Tibial nerve (tissue), 4 donors: ENCODE results near the gene TEAD4. TPM values are rescaled to one million over a fixed set of nuclear protein-coding genes. Genes with fewer than 3 reads are reported as not detected.

Source experiments
- DNase-seq, 2 donors: peaks; one replicate each; pipeline ENCODE4 v3.0.0-alpha.2; 2019; ENCODE audit warnings: low spot score in 2 of 2
- H3K27ac ChIP-seq, 4 donors: fragments of 200-600 bp; sonication (generic) in 3 of 4; one replicate each; pipeline ENCODE4 v1.5.1; 2017 to 2019; ENCODE audit warnings: mild to moderate bottlenecking in 1 of 4
- H3K27me3 ChIP-seq, 2 donors: fragments of 200-600 bp; sonication (generic) in 1 of 2; one replicate each; pipeline versions ENCODE4 v1.5.1 to v1.6.0; 2017 to 2019
- H3K36me3 ChIP-seq, 3 donors: fragments of 200-600 bp; sonication (generic); one replicate each; pipeline ENCODE4 v1.5.1; 2018 to 2019
- H3K4me1 ChIP-seq, 4 donors: fragments of 200-600 bp; sonication (generic) in 3 of 4; one replicate each; pipeline ENCODE4 v1.5.1; 2017 to 2019
- H3K4me3 ChIP-seq, 4 donors: fragments of 200-600 bp; sonication (generic) in 3 of 4; one replicate each; pipeline ENCODE4 v1.5.1; 2017 to 2019; ENCODE audit warnings: mild to moderate bottlenecking in 1 of 4, moderate library complexity in 1 of 4
- H3K9me3 ChIP-seq, 4 donors: fragments of 200-600 bp; sonication (generic) in 3 of 4; one replicate each; pipeline ENCODE4 v1.5.1; 2017 to 2019
- CTCF ChIP-seq, 5 experiments: fragments of 200-600 bp in 3 of 5; fragments of 450-650 bp in 2 of 5; sonication (generic) in 3 of 5; IDR thresholded peaks; one replicate each; pipeline ENCODE4 v1.5.1; 2016 to 2019; ENCODE audit warnings: antibody characterized with exemption in 5 of 5, mild to moderate bottlenecking in 3 of 5, moderate library complexity in 2 of 5
- EP300 ChIP-seq, 2 donors: sonication (generic); formaldehyde crosslinking; IDR thresholded peaks; one replicate each; pipeline ENCODE4 v1.6.1; 2017; ENCODE audit warnings: antibody characterized with exemption in 2 of 2, mild to moderate bottlenecking in 1 of 2
- POLR2A ChIP-seq, 2 donors: fragments of 450-650 bp; IDR thresholded peaks; one replicate each; pipeline ENCODE4 v1.6.1; 2017; ENCODE audit warnings: antibody characterized with exemption in 2 of 2, mild to moderate bottlenecking in 2 of 2, moderate library complexity in 2 of 2
- WGBS, 2 donors: methylation state at CpG; one replicate each; pipeline ENCODE4 v1.1.5; 2018; 5-methylcytosine and 5-hydroxymethylcytosine counted together
- total RNA-seq, 4 donors: library from RNA; depleted of rRNA; stranded (reverse); fragments of >200 nt; gene quantifications; one replicate each; pipeline ENCODE4 v1.1.0, GENCODE V29; 2016

Gene TEAD4
- total RNA-seq, 4 donors from 2014 or later: 17.2 to 34.2 (median 23.5) TPM

GRCh38 chr12:3081886-3082285 lies 122.7 kb downstream of the TEAD4 start:
- H3K9me3 ChIP-seq: no peaks in the 10 kb centered on the region
- peaks cover 0 to 24% (median 0%) of the 10 kb centered on the region in 3 donors for H3K36me3 ChIP-seq
- no peak overlapping the region for H3K27ac ChIP-seq
- DNase-seq: no peak
- H3K27me3 ChIP-seq: no peaks in the 10 kb centered on the region
- peaks cover 0 to 25% (median 2%) of the 10 kb centered on the region in 4 donors for H3K4me1 ChIP-seq
- TF ChIP-seq POLR2A (IDR thresholded peaks at IDR 0.05) (no peak), EP300 (IDR thresholded peaks at IDR 0.05) (no peak), CTCF (IDR thresholded peaks at IDR 0.05) (no peak)
- 70 to 84% methylated on average over 7 of the region's 7 CpGs for WGBS, 2 donors
- no peak overlapping the region for H3K4me3 ChIP-seq

GRCh38 chr12:3083241-3083920 lies 124.2 kb downstream of the TEAD4 start:
- Histone ChIP-seq H3K36me3 (peaks cover 0 to 24% (median 0%) of the 10 kb centered on the region in 3 donors), H3K4me1 (peaks cover 0 to 29% (median 2%) of the 10 kb centered on the region in 4 donors), H3K27ac (peak overlapping the region in 2 of 4 donors; percentile 36 to 60), H3K27me3 (no peaks in the 10 kb centered on the region), H3K9me3 (no peaks in the 10 kb centered on the region), H3K4me3 (no peak overlapping the region)
- TF ChIP-seq EP300 (IDR thresholded peaks at IDR 0.05) (no peak), POLR2A (IDR thresholded peaks at IDR 0.05) (no peak), CTCF (IDR thresholded peaks at IDR 0.05) (no peak)
- no peak for DNase-seq
- 69 to 70% methylated on average over 6 of the region's 6 CpGs for WGBS, 2 donors

- Histone ChIP-seq H3K36me3 (peaks cover 0 to 24% (median 0%) of the 10 kb centered on the region in 3 donors), H3K4me3 (no peak overlapping the region), H3K27ac (peak overlapping the region in 2 of 4 donors; percentile 36 to 60), H3K4me1 (peaks cover 0 to 26% (median 2%) of the 10 kb centered on the region in 4 donors), H3K27me3 (no peaks in the 10 kb centered on the region), H3K9me3 (no peaks in the 10 kb centered on the region)
- no peak for TF ChIP-seq EP300 (IDR thresholded peaks at IDR 0.05)
- TF ChIP-seq CTCF (IDR thresholded peaks at IDR 0.05): no peak
- TF ChIP-seq POLR2A (IDR thresholded peaks at IDR 0.05): no peak
- DNase-seq: no peak
- 63 to 69% methylated on average over 5 of the region's 5 CpGs for WGBS, 2 donors
Observed at GRCh38 chr12:3083921-3084347, 124.7 kb downstream of the TEAD4 start.

GRCh38 chr12:3084742-3085141 lies 125.5 kb downstream of the TEAD4 start:
- Histone ChIP-seq H3K9me3 (no peaks in the 10 kb centered on the region), H3K27ac (peak overlapping the region in 1 of 4 donors; percentile 36), H3K36me3 (peaks cover 0 to 24% (median 0%) of the 10 kb centered on the region in 3 donors), H3K27me3 (no peaks in the 10 kb centered on the region), H3K4me3 (no peak overlapping the region), H3K4me1 (peaks cover 0 to 21% (median 2%) of the 10 kb centered on the region in 4 donors)
- 86 to 87% methylated on average over 12 of the region's 12 CpGs for WGBS, 2 donors
- no peak for DNase-seq
- no peak for TF ChIP-seq POLR2A (IDR thresholded peaks at IDR 0.05)
- TF ChIP-seq CTCF (IDR thresholded peaks at IDR 0.05): no peak

GRCh38 chr12:3085341-3086139 lies 126.3 kb downstream of the TEAD4 start:
- H3K27ac ChIP-seq: peak overlapping the region in 2 of 4 donors; percentile 57 to 68

More at GRCh38 chr12:3085341-3086139, 126.3 kb downstream of the TEAD4 start:
- no peaks in the 10 kb centered on the region for H3K9me3 ChIP-seq
- H3K4me3 ChIP-seq: no peak overlapping the region
- WGBS, 2 donors: 75 to 81% methylated on average over 18 to 19 of the region's 19 CpGs
- no peak for TF ChIP-seq CTCF (IDR thresholded peaks at IDR 0.05)
- no peak for TF ChIP-seq EP300 (IDR thresholded peaks at IDR 0.05)
- no peak for TF ChIP-seq POLR2A (IDR thresholded peaks at IDR 0.05)
- no peak for DNase-seq
- no peaks in the 10 kb centered on the region for H3K27me3 ChIP-seq
- H3K4me1 ChIP-seq: peaks cover 0 to 21% (median 2%) of the 10 kb centered on the region in 4 donors
- peaks cover 0 to 24% (median 0%) of the 10 kb centered on the region in 3 donors for H3K36me3 ChIP-seq
